IPS-18a (cell line): ENCODE data around the gene DOCK7.
"Not testable (repeated sequence)": the region's sequence is repeated elsewhere in the genome, so short reads cannot be mapped to it uniquely, and the experiment has no call there.

Experiments
- H3K27ac ChIP-seq: one replicate; pipeline ENCODE4 v1.5.1; 2013; ENCODE audit warnings: low read length
- H3K27me3 ChIP-seq: one replicate; pipeline ENCODE4 v1.6.1; 2013; ENCODE audit warnings: mild to moderate bottlenecking, low read length; ENCODE audit not compliant: control insufficient read depth, insufficient read depth
- H3K36me3 ChIP-seq: one replicate; pipeline ENCODE4 v1.6.1; 2013; ENCODE audit warnings: low read depth, low read length; ENCODE audit not compliant: control insufficient read depth
- H3K4me1 ChIP-seq: one replicate; pipeline ENCODE4 v1.6.1; 2013; ENCODE audit warnings: low read depth, low read length; ENCODE audit not compliant: control insufficient read depth
- H3K4me3 ChIP-seq: one replicate; pipeline ENCODE4 v1.5.1; 2013; ENCODE audit warnings: low read length
- H3K9ac ChIP-seq: one replicate; pipeline ENCODE4 v1.6.1; 2013; ENCODE audit warnings: mild to moderate bottlenecking, low read length, moderate library complexity
- H3K9me3 ChIP-seq: one replicate; pipeline ENCODE4 v1.6.1; 2013; ENCODE audit warnings: low read depth, low read length; ENCODE audit not compliant: control insufficient read depth

Gene DOCK7

GRCh38 chr1:62652387-62652786, 35.8 kb downstream of the DOCK7 start:
- Histone ChIP-seq H3K4me3 (no peak overlapping the region), H3K4me1 (no peaks in the 10 kb centered on the region), H3K27ac (no peak overlapping the region), H3K27me3 (no peaks in the 10 kb centered on the region), H3K9ac (no peak overlapping the region), H3K36me3 (peaks cover 5% of the 10 kb centered on the region), H3K9me3 (no peaks in the 10 kb centered on the region)

- no peaks in the 10 kb centered on the region for H3K27me3 ChIP-seq
- H3K4me1 ChIP-seq: no peaks in the 10 kb centered on the region
- no peaks in the 10 kb centered on the region for H3K9me3 ChIP-seq
- H3K9ac ChIP-seq: no peak overlapping the region
- H3K4me3 ChIP-seq: no peak overlapping the region
- H3K27ac ChIP-seq: no peak overlapping the region
- peaks cover 27% of the 10 kb centered on the region for H3K36me3 ChIP-seq
Observed at GRCh38 chr1:62643283-62643682, 44.9 kb downstream of the DOCK7 start.

- H3K9ac ChIP-seq: no peak overlapping the region
- no peaks in the 10 kb centered on the region for H3K9me3 ChIP-seq
- no peaks in the 10 kb centered on the region for H3K4me1 ChIP-seq
- H3K4me3 ChIP-seq: no peak overlapping the region
- no peak overlapping the region for H3K27ac ChIP-seq
- no peaks in the 10 kb centered on the region for H3K27me3 ChIP-seq
- peaks cover 15% of the 10 kb centered on the region for H3K36me3 ChIP-seq
Observed at GRCh38 chr1:62637392-62638105, 50.6 kb downstream of the DOCK7 start.

- Histone ChIP-seq H3K4me1 (no peaks in the 10 kb centered on the region), H3K9me3 (no peaks in the 10 kb centered on the region), H3K9ac (no peak overlapping the region), H3K4me3 (no peak overlapping the region), H3K27me3 (no peaks in the 10 kb centered on the region), H3K36me3 (peaks cover 21% of the 10 kb centered on the region), H3K27ac (no peak overlapping the region)
Observed at GRCh38 chr1:62628506-62628905, 59.7 kb downstream of the DOCK7 start.

- H3K4me1 ChIP-seq: no peaks in the 10 kb centered on the region
- H3K27me3 ChIP-seq: no peaks in the 10 kb centered on the region
- no peak overlapping the region for H3K27ac ChIP-seq
- H3K36me3 ChIP-seq: peaks cover 4% of the 10 kb centered on the region
- no peak overlapping the region for H3K4me3 ChIP-seq
- H3K9ac ChIP-seq: no peak overlapping the region
- no peaks in the 10 kb centered on the region for H3K9me3 ChIP-seq
Observed at GRCh38 chr1:62625415-62625814, 62.8 kb downstream of the DOCK7 start.

GRCh38 chr1:62621907-62622306, 66.3 kb downstream of the DOCK7 start:
- Histone ChIP-seq H3K4me1 (no peaks in the 10 kb centered on the region), H3K36me3 (peaks cover 5% of the 10 kb centered on the region), H3K27me3 (no peaks in the 10 kb centered on the region), H3K4me3 (no peak overlapping the region), H3K9me3 (no peaks in the 10 kb centered on the region), H3K27ac (no peak overlapping the region), H3K9ac (no peak overlapping the region)

GRCh38 chr1:62613890-62614289, 74.3 kb downstream of the DOCK7 start:
- peaks cover 7% of the 10 kb centered on the region for H3K4me1 ChIP-seq
- H3K9me3 ChIP-seq: no peaks in the 10 kb centered on the region
- peaks cover 4% of the 10 kb centered on the region for H3K36me3 ChIP-seq
- H3K4me3 ChIP-seq: no peak overlapping the region
- no peak overlapping the region for H3K27ac ChIP-seq
- no peak overlapping the region for H3K9ac ChIP-seq
- no peaks in the 10 kb centered on the region for H3K27me3 ChIP-seq

GRCh38 chr1:62613325-62613727, 74.9 kb downstream of the DOCK7 start:
- H3K27ac ChIP-seq: no peak overlapping the region

GRCh38 chr1:62612770-62613169, 75.4 kb downstream of the DOCK7 start:
- no peaks in the 10 kb centered on the region for H3K36me3 ChIP-seq
- H3K4me3 ChIP-seq: no peak overlapping the region
- peaks cover 7% of the 10 kb centered on the region for H3K4me1 ChIP-seq
- H3K9me3 ChIP-seq: no peaks in the 10 kb centered on the region
- H3K27me3 ChIP-seq: no peaks in the 10 kb centered on the region
- H3K27ac ChIP-seq: no peak overlapping the region
- H3K9ac ChIP-seq: no peak overlapping the region

More at GRCh38 chr1:62613325-62613727, 74.9 kb downstream of the DOCK7 start:
- Histone ChIP-seq H3K27me3 (no peaks in the 10 kb centered on the region), H3K9ac (no peak overlapping the region), H3K9me3 (no peaks in the 10 kb centered on the region), H3K4me1 (peaks cover 7% of the 10 kb centered on the region), H3K36me3 (no peaks in the 10 kb centered on the region), H3K4me3 (no peak overlapping the region)

- not testable (repeated sequence) for H3K36me3 ChIP-seq, H3K27ac ChIP-seq, H3K4me1 ChIP-seq, H3K4me3 ChIP-seq, H3K9ac ChIP-seq, H3K9me3 ChIP-seq, H3K27me3 ChIP-seq
Observed at GRCh38 chr1:62610588-62610987, 77.6 kb downstream of the DOCK7 start.

- Histone ChIP-seq H3K9ac (no peak overlapping the region), H3K4me1 (peaks cover 7% of the 10 kb centered on the region), H3K9me3 (no peaks in the 10 kb centered on the region), H3K4me3 (no peak overlapping the region), H3K27me3 (no peaks in the 10 kb centered on the region), H3K36me3 (no peaks in the 10 kb centered on the region), H3K27ac (no peak overlapping the region)
Observed at GRCh38 chr1:62608905-62609304, 79.3 kb downstream of the DOCK7 start.

GRCh38 chr1:62601457-62601856, 86.7 kb downstream of the DOCK7 start:
- Histone ChIP-seq H3K9me3 (no peaks in the 10 kb centered on the region), H3K27ac (no peak overlapping the region), H3K4me1 (no peaks in the 10 kb centered on the region), H3K9ac (no peak overlapping the region), H3K27me3 (no peaks in the 10 kb centered on the region), H3K4me3 (no peak overlapping the region), H3K36me3 (no peaks in the 10 kb centered on the region)
